Measurements from ENCODE around the gene LIN9.

DNA sequence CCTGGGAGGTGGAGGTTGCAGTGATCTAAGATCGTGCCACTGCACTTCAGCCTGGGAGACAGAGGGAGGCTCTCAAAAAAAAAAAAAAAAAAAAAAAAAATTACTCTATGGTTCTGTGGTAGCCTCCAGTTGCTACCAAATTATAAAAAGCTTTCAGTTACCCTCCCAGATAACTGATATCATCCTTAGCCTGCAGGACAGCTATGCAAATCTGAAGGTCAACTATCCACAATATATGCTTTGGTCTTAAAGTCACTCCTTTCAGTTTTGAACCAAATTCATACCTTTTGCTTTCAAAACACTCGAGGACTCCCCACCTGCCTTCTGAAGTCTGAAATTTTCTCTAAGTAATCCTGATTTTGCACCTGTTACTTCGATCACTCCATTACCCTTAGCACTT lies 82.4 kb downstream of the LIN9 start:
- TF ChIP-seq, protein P1, sequence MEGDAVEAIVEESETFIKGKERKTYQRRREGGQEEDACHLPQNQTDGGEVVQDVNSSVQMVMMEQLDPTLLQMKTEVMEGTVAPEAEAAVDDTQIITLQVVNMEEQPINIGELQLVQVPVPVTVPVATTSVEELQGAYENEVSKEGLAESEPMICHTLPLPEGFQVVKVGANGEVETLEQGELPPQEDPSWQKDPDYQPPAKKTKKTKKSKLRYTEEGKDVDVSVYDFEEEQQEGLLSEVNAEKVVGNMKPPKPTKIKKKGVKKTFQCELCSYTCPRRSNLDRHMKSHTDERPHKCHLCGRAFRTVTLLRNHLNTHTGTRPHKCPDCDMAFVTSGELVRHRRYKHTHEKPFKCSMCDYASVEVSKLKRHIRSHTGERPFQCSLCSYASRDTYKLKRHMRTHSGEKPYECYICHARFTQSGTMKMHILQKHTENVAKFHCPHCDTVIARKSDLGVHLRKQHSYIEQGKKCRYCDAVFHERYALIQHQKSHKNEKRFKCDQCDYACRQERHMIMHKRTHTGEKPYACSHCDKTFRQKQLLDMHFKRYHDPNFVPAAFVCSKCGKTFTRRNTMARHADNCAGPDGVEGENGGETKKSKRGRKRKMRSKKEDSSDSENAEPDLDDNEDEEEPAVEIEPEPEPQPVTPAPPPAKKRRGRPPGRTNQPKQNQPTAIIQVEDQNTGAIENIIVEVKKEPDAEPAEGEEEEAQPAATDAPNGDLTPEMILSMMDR (IDR thresholded peaks at IDR 0.05 in 4 of 5, conservative IDR thresholded peaks at IDR 0.05 in 1 of 5), result no peak
- TF ChIP-seq POLR2A (IDR thresholded peaks at IDR 0.05), result no peak
